Measurements from ENCODE around the gene ARID2.

- TF ChIP-seq CTCF (IDR thresholded peaks at IDR 0.05; ENCODE audit: low read depth, low read length, poor library complexity, severe bottlenecking) (no peak), EZH2phosphoT487 (IDR thresholded peaks at IDR 0.05; ENCODE audit: borderline replicate concordance, low read length) (no peak)
Observed at GRCh38 chr12:45727301-45727979, 2.1 kb upstream of the ARID2 start.

Data from DOHH2 (cell line).